SK-N-SH (cell line): Measurements from ENCODE around the gene GSTCD. TPM values are rescaled to one million over a fixed set of nuclear protein-coding genes. Genes with fewer than 3 reads are reported as not detected.

Experiments
- CTCF ChIA-PET: fragments of 300-600, 350-600 bp; formaldehyde crosslinking; extraction: SDS; loops from one replicate; lab custom pipeline; 2021; lab: Yijun Ruan, JAX
- POLR2A ChIA-PET: fragments of 350-600 bp; sonication (Branson Sonifier 250); formaldehyde crosslinking; extraction: SDS; loops from one replicate; lab custom pipeline; 2020; ENCODE audit warnings: antibody characterized with exemption, inconsistent platforms; lab: Yijun Ruan, JAX
- DNase-seq: peaks from one replicate; pipeline ENCODE4 v3.0.0; 2012
- H2AFZ ChIP-seq: fragments of 200-600 bp; sonication (generic); 2 replicates; pipeline ENCODE4 v1.8.1; 2016; ENCODE audit warnings: antibody characterized with exemption, mild to moderate bottlenecking, low read depth
- H3F3A ChIP-seq: fragments of 200-600 bp; sonication (generic); replicated peaks from 2 replicates; pipeline ENCODE3; 2016; ENCODE audit warnings: antibody characterized with exemption, mild to moderate bottlenecking; ENCODE audit not compliant: insufficient read depth
- H3K27ac ChIP-seq, 2 experiments: fragments of 200-500 bp in 1 of 2; fragments of 200-600 bp in 1 of 2; sonication (Bioruptor generic) in 1 of 2; sonication (generic), shearing (Covaris generic) in 1 of 2; 2 replicates each; pipeline versions ENCODE4 v1.5.1 to v1.6.1; 2014 to 2016; ENCODE audit warnings: low read depth in 2 of 2, inconsistent platforms in 1 of 2, low read length in 1 of 2, mild to moderate bottlenecking in 1 of 2, mixed read lengths in 1 of 2
- H3K27me3 ChIP-seq: fragments of 200-600 bp; sonication (generic), shearing (Covaris generic); 2 replicates; pipeline ENCODE4 v1.6.1; 2016; ENCODE audit warnings: mixed run types; ENCODE audit not compliant: insufficient read depth
- H3K36me3 ChIP-seq, 2 experiments: fragments of 200-500 bp in 1 of 2; fragments of 200-600 bp in 1 of 2; sonication (Bioruptor generic) in 1 of 2; sonication (generic) in 1 of 2; replicated peaks in 1 of 2; 2 replicates each; pipeline versions ENCODE3 to v1.5.1; 2014 to 2016; ENCODE audit warnings: low read length in 1 of 2, mild to moderate bottlenecking in 1 of 2; ENCODE audit not compliant: insufficient read depth in 2 of 2, control insufficient read depth in 1 of 2
- H3K4me1 ChIP-seq, 2 experiments: fragments of 200-500 bp in 1 of 2; fragments of 200-600 bp in 1 of 2; sonication (Bioruptor generic) in 1 of 2; sonication (generic), shearing (Covaris generic) in 1 of 2; 2 replicates each; pipeline versions ENCODE4 v1.5.1 to v1.6.1; 2014 to 2016; ENCODE audit warnings: low read depth in 1 of 2, low read length in 1 of 2, mixed run types in 1 of 2; ENCODE audit not compliant: insufficient read depth in 2 of 2, control insufficient read depth in 1 of 2
- H3K4me2 ChIP-seq: fragments of 200-600 bp; sonication (generic), shearing (Covaris generic); 2 replicates; pipeline ENCODE4 v1.6.1; 2017; ENCODE audit warnings: mixed run types
- H3K4me3 ChIP-seq, 2 experiments: fragments of 200-500 bp in 1 of 2; fragments of 200-600 bp in 1 of 2; sonication (Bioruptor generic) in 1 of 2; sonication (generic), shearing (Covaris generic) in 1 of 2; 2 replicates each; pipeline versions ENCODE4 v1.5.1 to v1.8.1; 2014 to 2016; ENCODE audit warnings: low read depth in 2 of 2, inconsistent platforms in 1 of 2, low read length in 1 of 2, mild to moderate bottlenecking in 1 of 2, mixed read lengths in 1 of 2, moderate library complexity in 1 of 2
- H3K79me2 ChIP-seq: fragments of 200-600 bp; sonication (generic); 2 replicates; pipeline ENCODE4 v1.8.1; 2017; ENCODE audit warnings: mild to moderate bottlenecking; ENCODE audit not compliant: insufficient read depth
- H3K9ac ChIP-seq: fragments of 200-600 bp; sonication (generic); 2 replicates; pipeline ENCODE4 v1.6.1; 2017; ENCODE audit warnings: mixed run types
- H3K9me2 ChIP-seq: fragments of 200-600 bp; sonication (generic); 2 replicates; pipeline ENCODE4 v1.6.1; 2017; ENCODE audit warnings: mixed run types
- H3K9me3 ChIP-seq: fragments of 200-600 bp; sonication (generic); 2 replicates; pipeline ENCODE4 v1.6.1; 2017; ENCODE audit warnings: mixed run types, mild to moderate bottlenecking, moderate library complexity
- H4K20me1 ChIP-seq: fragments of 200-600 bp; sonication (generic); 2 replicates; pipeline ENCODE4 v1.6.1; 2017; ENCODE audit warnings: mild to moderate bottlenecking, mixed run types; ENCODE audit not compliant: insufficient read depth
- ELF1 ChIP-seq: IDR thresholded peaks from 2 replicates; pipeline ENCODE4 v1.4.0; 2012
- EP300 ChIP-seq, 2 experiments: IDR thresholded peaks; 2 replicates each; pipeline versions ENCODE4 v1.4.0 to v1.6.1; 2012; ENCODE audit warnings: borderline replicate concordance in 1 of 2, low read depth in 1 of 2, low read length in 1 of 2
- EZH2phosphoT487 ChIP-seq: fragments of 200-600 bp; sonication (generic); IDR thresholded peaks from 2 replicates; pipeline ENCODE4 v1.6.1; 2017; ENCODE audit warnings: low read depth, mixed run types, mild to moderate bottlenecking, antibody characterized with exemption, moderate library complexity, borderline replicate concordance
- FOXJ3 ChIP-seq: sonication (generic); formaldehyde crosslinking; IDR thresholded peaks from 2 replicates; pipeline ENCODE4 v1.5.1; 2020; ENCODE audit warnings: mild to moderate bottlenecking, missing genetic modification reagents
- GATA2 ChIP-seq: sonication (generic); formaldehyde crosslinking; IDR thresholded peaks from 2 replicates; pipeline ENCODE4 v1.5.0; 2020; ENCODE audit warnings: mild to moderate bottlenecking, missing genetic modification reagents
- MXI1 ChIP-seq: IDR thresholded peaks from 2 replicates; pipeline ENCODE4 v1.6.1; 2012; ENCODE audit warnings: mild to moderate bottlenecking, low read depth, low read length, improper control_type of control experiment
- TEAD4 ChIP-seq: IDR thresholded peaks from 2 replicates; pipeline ENCODE4 v1.4.0; 2012; ENCODE audit warnings: mild to moderate bottlenecking, borderline replicate concordance; ENCODE audit not compliant: insufficient read depth
- WGBS: methylation state at CpG from one replicate; pipeline ENCODE4 v1.1.6; 2017; ENCODE audit warnings: low lambda C conversion rate; 5-methylcytosine and 5-hydroxymethylcytosine counted together
- polyA plus RNA-seq, 3 experiments: library from polyadenylated mRNA; depleted of rRNA; stranded (reverse); fragments of >200 nt; gene quantifications; 2 replicates each; pipeline ENCODE4 v1.2.3, GENCODE V29; 2012
- TF ChIP-seq, protein P1 (sequence below): fragments of 150-350 bp; IDR thresholded peaks from 2 replicates; pipeline ENCODE4 v1.6.1; 2016; ENCODE audit warnings: mild to moderate bottlenecking, low read depth, low read length
- TF ChIP-seq, protein P2 (sequence below): IDR thresholded peaks from 2 replicates; pipeline ENCODE4; 2012

GSTCD gene
- polyA plus RNA-seq, 1 of the 3 experiments (the other 2 are of a cell fraction), result 4.8 TPM

DNA sequence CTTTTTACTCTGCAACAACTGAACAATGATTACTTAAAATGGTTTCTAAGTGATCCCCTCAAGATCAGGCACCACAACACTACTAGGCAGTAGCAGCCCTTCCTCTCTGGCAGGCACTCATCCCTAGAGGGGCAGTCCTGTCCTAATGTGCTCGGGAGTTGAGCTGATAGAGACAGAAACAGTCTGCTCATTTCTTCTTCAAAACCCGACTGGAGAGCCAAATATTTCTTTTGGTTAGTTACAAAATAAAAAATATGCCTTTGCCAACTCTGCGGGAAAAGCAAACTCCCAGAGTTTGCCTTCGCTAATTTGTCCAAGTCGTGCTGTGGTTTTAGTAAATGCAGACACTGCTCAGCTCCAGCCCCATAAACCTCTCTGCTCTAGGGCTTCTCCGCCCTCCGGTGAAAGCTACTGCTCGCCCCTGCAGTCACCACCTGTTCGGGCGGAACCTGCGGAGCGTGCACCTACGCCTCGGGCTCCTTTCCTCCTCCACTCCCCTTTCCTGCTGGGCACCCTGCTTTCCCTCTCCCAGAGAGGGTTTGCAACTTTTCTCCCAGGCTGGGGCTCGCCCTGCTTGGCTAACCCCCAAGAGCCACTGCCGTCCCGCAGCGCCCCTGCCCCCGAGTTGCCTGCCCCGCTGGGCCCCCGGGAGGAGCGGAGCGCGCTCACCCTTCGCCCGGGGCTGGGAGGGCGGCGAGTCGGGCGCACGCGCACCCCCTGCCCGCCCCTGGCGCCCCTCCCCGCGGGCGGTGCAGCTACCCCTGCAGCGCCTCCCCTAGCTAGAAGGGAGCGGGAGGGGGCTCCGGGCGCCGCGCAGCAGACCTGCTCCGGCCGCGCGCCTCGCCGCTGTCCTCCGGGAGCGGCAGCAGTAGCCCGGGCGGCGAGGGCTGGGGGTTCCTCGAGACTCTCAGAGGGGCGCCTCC, 186.3 kb downstream of the GSTCD start, which contains the start of gene NPNT:
TSS of gene NPNT (plus strand) at position 812 of the 923 bp plus-strand sequence. CDS start 182 bp downstream, outside the sequence.
- no peaks in the 10 kb centered on the region for H3K79me2 ChIP-seq
- peak within 1 kb of the TSS; percentile 72 for H3K4me2 ChIP-seq
- TF ChIP-seq EZH2phosphoT487, result 0 out of 2 replicates have a peak, but pooled peaks have one; percentile 12
- no peak for TF ChIP-seq TEAD4
- peak; percentile 60 for DNase-seq
- WGBS, result 19% methylated on average over 15 of the region's 56 CpGs
- H2AFZ ChIP-seq, result peak within 1 kb of the TSS; percentile 26; the same call in 1 of the 2 replicates
- H3K4me1 ChIP-seq, result peaks cover 0 to 17% of the 10 kb centered on the region in 2 experiments; a peak in 1 of 4 replicates
- peaks cover 65% of the 10 kb centered on the region for H3K27me3 ChIP-seq
- no peaks in the 10 kb centered on the region for H3K36me3 ChIP-seq
- no peaks in the 10 kb centered on the region for H3F3A ChIP-seq
- ChIA-PET POLR2A (no interaction called here), CTCF (no interaction called here)
- H4K20me1 ChIP-seq, result no peaks in the 10 kb centered on the region
- H3K27ac ChIP-seq, result no peak within 1 kb of the TSS
- H3K9ac ChIP-seq, result no peak within 1 kb of the TSS
- H3K9me2 ChIP-seq, result no peaks in the 10 kb centered on the region
- H3K4me3 ChIP-seq, result peak within 1 kb of the TSS; percentile 32 to 39; a peak in 3 of 4 replicates
- no peaks in the 10 kb centered on the region for H3K9me3 ChIP-seq

DNA sequence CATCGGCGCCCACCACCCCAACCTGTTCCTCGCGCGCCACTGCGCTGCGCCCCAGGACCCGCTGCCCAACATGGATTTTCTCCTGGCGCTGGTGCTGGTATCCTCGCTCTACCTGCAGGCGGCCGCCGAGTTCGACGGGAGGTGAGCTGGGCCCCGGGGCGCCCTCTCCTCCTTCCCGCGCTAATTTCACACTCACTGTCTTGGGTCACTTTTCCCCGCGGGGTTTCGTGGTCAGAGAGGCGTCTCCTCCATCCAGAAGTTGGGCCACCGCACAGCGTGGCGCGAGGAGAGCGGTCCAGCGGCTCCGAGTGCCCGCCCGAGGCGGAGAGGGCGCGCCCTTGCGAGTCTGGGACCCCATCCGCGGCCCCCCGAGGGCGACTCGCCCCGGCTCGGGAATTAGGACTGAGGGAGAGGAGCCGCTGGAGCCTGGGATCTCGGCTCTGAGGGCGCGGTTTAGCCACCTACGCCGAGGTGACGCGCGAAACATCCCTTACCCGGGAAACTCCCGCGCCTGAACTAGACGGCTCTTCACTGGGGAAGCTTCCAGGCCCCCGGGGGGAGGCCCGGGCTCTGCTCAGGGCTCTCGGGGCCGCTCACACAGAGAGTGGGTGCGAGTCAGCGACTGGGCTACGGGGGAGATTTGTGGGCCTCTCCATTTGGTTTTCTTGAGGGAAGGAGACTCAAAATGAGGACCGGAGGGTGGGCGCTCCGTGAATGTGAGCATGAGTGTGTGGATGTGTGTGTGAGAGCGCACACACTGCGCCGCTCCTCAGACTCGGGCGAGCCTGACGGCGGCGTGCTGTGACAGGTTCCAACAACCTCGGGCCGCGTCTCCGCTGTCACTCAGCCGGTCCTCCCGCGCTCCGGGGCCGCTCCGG, 187.2 kb downstream of the GSTCD start:
- Histone ChIP-seq H3F3A (no peaks in the 10 kb centered on the region), H3K4me2 (peak overlapping the region; percentile 72), H3K9ac (no peak overlapping the region), H4K20me1 (no peaks in the 10 kb centered on the region), H3K36me3 (no peaks in the 10 kb centered on the region), H3K4me1 (peaks cover 0 to 17% of the 10 kb centered on the region in 2 experiments; a peak in 1 of 4 replicates), H2AFZ (peak overlapping the region; percentile 26; the same call in 1 of the 2 replicates), H3K27me3 (peaks cover 65% of the 10 kb centered on the region), H3K9me2 (no peaks in the 10 kb centered on the region), H3K4me3 (peak overlapping the region; percentile 32 to 39; a peak in 3 of 4 replicates), H3K79me2 (no peaks in the 10 kb centered on the region), H3K9me3 (no peaks in the 10 kb centered on the region), H3K27ac (no peak overlapping the region)
- 9% methylated on average over 17 of the region's 84 CpGs for WGBS
- POLR2A ChIA-PET, result no interaction called here
- no peak for TF ChIP-seq GATA2 (CRISPR knock-in tag)
- TF ChIP-seq, protein P1, sequence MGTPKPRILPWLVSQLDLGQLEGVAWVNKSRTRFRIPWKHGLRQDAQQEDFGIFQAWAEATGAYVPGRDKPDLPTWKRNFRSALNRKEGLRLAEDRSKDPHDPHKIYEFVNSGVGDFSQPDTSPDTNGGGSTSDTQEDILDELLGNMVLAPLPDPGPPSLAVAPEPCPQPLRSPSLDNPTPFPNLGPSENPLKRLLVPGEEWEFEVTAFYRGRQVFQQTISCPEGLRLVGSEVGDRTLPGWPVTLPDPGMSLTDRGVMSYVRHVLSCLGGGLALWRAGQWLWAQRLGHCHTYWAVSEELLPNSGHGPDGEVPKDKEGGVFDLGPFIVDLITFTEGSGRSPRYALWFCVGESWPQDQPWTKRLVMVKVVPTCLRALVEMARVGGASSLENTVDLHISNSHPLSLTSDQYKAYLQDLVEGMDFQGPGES, result no peak
- TF ChIP-seq MXI1, result no peak
- no peak for TF ChIP-seq ELF1
- no peak for TF ChIP-seq FOXJ3
- TF ChIP-seq, protein P2, sequence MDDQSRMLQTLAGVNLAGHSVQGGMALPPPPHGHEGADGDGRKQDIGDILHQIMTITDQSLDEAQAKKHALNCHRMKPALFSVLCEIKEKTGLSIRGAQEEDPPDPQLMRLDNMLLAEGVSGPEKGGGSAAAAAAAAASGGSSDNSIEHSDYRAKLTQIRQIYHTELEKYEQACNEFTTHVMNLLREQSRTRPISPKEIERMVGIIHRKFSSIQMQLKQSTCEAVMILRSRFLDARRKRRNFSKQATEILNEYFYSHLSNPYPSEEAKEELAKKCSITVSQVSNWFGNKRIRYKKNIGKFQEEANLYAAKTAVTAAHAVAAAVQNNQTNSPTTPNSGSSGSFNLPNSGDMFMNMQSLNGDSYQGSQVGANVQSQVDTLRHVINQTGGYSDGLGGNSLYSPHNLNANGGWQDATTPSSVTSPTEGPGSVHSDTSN, result no peak
- TF ChIP-seq EP300 (IDR thresholded peaks at IDR 0.05; ENCODE audit: borderline replicate concordance in 1 of 2, low read depth in 1 of 2, low read length in 1 of 2), result no peak
- DNase-seq, result peak; percentile 40
- CTCF ChIA-PET, result no interaction called here
